Fibroblast of pulmonary artery (primary cell): ENCODE results near the gene THADA.

ENCODE experiments used
- DNase-seq: peaks from one replicate; pipeline ENCODE4 v3.0.0-alpha.2; 2010; ENCODE audit warnings: low read depth
- H3K4me3 ChIP-seq: replicated peaks from 2 replicates; pipeline ENCODE4 v1.5.1; 2011; ENCODE audit warnings: low read depth, mild to moderate bottlenecking, control low read depth, low read length, moderate library complexity
- TF ChIP-seq, protein P1 (sequence below): IDR thresholded peaks from 2 replicates; pipeline ENCODE4 v1.5.1; 2011; ENCODE audit warnings: mild to moderate bottlenecking, control low read depth, low read length, inconsistent platforms; ENCODE audit errors: missing control alignments

Gene THADA

DNA sequence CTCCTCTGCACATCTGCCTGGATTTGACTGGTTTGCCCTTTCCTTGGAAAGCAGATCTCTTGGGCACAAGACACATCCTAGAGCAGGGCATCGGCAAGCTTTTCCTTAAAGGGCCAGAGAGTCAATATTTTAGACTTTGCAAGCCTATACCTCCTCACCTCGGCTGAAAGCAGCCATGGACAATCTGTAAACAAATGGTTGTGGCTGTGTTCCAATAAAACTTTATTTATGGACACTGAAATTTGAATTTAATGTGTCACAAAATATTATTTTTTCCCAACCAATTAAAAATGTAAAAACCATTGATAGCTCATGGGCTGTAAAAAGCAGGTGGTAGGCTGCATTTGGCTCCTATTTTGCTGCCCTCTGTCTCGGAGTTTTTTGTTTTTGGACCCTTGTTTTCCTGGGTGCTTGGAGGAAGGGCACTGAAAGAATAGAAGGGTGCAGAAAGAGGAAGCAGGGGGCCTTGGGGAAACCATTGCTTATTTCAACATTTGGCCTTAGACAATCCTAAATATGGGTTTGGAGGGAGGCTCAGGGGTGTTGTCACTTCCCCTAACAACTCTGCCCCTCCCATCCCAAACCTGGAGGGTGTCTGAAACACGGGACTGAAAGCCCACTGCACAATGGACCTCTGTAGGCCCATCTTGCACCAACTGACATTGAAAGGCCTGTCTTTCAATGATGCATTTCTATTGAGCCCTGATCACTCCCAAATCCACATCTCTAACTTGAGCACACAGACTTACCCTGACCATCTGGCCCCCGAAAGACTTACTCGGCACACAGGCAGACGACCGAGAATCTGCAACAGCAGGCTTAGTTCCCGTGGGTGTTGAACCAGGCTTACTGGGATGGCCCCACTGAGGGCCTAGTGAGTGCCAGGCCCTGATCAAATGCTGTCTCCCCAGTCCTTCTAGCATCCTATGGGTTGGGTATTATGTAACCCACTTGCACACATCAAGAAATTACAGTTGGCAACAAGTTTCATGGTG, 362.3 kb downstream of the THADA start:
- TF ChIP-seq, protein P1, sequence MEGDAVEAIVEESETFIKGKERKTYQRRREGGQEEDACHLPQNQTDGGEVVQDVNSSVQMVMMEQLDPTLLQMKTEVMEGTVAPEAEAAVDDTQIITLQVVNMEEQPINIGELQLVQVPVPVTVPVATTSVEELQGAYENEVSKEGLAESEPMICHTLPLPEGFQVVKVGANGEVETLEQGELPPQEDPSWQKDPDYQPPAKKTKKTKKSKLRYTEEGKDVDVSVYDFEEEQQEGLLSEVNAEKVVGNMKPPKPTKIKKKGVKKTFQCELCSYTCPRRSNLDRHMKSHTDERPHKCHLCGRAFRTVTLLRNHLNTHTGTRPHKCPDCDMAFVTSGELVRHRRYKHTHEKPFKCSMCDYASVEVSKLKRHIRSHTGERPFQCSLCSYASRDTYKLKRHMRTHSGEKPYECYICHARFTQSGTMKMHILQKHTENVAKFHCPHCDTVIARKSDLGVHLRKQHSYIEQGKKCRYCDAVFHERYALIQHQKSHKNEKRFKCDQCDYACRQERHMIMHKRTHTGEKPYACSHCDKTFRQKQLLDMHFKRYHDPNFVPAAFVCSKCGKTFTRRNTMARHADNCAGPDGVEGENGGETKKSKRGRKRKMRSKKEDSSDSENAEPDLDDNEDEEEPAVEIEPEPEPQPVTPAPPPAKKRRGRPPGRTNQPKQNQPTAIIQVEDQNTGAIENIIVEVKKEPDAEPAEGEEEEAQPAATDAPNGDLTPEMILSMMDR = no peak
- H3K4me3 ChIP-seq = no peak overlapping the region

DNA sequence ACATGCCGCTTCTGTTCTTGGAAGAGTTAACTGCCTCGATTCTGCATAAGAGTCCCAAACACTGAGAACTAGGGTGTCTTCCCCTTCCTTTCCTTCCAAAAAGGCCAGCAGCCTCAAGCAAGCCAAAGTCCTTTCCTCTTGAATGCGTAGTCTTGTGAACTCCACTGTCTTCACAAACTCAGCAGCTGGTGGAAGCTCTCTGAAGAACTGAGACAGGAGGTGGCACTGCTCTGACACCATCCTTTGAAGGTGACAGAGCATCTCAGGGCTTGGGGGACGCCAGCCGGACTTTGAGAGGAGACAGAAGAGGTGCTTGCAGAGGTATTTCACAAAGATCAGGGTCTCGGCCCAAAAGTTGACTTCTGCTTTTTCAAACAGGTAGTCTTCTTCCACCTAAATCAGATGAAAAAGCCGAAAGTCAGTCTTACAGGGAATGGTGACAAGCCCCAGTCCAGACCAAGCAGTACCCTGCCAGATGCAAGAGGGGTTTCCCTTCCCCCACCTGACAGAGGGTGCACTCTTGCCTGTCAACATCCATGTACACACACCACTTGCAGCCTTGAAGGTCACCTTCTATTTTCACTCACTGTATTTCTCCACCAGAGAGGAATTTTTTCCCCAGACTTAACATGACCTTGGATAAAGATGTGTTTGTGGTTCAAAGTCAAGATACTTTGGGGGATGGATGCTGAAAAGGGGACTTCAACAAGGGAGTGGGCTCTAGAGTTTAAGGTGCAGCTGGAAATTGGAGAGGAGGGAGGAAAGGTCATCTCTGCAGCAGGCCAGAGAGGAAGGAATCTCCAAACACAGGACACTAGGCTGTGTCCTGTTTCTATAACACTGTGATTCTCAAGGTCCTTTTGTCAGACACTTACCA, 364.6 kb downstream of the THADA start:
- TF ChIP-seq, protein P1 = no peak
- H3K4me3 ChIP-seq = no peak overlapping the region
- no peak for DNase-seq

More for the DNA sequence above, 362.3 kb downstream of the THADA start:
- no peak for DNase-seq

DNA sequence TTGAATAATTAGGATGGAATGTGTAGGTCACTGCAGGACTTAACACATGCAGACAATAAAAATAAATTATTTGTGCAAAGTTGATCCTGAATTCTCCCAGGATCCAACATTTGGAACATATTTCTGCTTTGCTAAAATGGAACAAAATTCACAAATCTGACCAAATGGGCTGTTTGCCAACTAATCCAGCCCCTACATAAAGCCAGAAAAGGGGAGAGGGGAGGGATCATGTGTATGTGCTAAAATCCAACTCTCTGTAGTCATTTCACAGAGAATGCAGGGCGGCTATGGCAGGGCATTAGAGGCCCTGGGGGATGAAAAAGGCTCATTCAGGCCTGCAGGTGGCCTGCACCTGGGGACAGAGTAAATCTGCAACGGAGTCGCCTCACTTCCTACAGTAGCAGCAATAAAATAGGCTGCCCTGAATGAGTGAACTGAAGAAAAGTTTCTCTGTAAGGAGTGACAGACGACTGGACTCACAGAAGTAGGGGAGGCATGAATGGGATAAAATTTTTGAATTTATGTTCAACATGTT, 365.4 kb downstream of the THADA start:
- no peak overlapping the region for H3K4me3 ChIP-seq
- TF ChIP-seq, protein P1 = no peak

DNA sequence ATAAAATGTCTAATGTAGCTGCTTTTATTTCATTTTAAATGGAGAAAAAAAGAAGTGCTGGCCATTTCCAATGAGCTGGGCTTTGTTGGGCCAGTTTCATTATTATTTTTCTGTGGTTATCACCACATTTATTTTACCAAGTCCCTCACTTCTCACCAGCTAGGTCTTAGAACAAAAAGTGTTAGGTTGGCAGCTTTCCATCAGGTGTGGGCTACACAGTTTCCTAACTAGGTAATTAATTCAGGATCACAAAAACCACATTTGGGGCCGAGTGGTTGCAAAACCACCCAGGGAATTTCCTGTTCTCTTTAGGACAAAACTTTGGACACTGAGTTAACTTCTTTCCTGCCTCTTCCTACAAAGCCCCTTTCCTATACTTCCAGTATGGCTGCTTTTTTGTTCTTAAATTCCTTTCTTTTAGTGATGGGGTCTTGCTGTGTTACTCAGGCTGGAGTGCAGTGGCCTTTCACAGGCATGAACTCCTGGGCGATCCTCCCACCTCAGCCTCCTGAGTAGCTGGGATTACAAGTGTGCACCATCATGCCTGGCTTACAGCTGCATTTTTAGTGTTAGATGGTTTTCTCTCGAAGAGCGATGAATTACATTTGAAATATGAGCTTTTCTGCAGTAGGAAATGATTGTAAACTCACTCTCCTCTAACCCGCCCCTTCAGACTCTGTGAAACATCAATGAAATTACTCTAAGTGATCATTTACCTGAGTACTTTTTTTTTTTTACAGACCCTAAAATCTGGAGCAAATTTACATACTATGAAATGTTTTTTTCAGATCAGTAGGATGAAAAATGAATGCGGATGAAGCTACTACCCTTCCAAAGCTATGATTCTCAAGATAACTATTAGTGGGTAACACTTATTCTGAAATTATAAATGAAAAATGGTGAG, 366.8 kb downstream of the THADA start:
- DNase-seq = peak; percentile 32
- H3K4me3 ChIP-seq = no peak overlapping the region
- TF ChIP-seq, protein P1 = no peak

More for the DNA sequence above, 365.4 kb downstream of the THADA start:
- no peak for DNase-seq

DNA sequence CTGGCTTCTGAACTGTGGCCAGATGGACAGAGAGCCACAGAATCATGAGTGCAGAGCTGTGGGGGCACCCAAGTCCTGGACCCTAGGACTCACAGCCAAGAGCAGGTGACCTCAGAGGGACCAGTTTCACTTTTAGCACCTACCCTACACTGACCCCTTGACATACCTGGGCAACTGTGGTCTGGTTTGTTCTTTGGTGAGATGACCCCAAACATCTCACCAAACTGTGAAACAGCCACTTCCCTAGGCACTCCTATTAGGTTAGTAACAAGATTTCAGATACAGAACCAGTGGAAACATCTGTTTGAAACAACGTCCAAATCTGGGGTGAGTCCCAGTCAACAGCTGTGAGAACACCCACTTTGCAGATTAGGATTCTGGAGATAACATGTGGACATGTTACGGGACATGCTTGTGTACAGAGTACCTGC, 367.5 kb downstream of the THADA start:
- TF ChIP-seq, protein P1 = no peak
- no peak overlapping the region for H3K4me3 ChIP-seq
- DNase-seq = no peak

DNA sequence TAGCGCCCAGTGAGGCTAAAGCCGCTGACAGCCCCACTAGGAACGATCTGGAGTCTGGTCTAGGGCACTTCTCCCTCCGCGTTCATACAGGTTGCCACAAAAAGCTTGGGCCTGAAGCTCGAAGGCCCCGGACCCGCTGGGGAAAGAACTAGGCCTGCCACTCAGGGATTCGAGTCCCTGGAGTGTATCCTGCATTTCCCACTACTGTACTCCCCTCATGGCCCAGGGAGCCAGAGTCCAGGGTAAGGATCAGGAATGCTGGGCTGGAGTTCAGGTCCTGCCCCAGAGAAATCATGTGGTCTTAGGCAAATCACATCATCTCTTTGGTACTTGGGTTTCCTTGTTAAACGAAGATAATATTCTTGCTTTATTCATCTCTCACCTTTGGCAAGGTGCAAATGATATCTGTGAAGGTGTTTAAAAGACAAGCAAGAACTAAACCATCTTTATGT, 368.0 kb downstream of the THADA start:
- TF ChIP-seq, protein P1 = peak; percentile 28
- DNase-seq = no peak
- peak overlapping the region; percentile 72 for H3K4me3 ChIP-seq
